ENCODE measurements around the gene CADPS2.

Gene CADPS2

DNA sequence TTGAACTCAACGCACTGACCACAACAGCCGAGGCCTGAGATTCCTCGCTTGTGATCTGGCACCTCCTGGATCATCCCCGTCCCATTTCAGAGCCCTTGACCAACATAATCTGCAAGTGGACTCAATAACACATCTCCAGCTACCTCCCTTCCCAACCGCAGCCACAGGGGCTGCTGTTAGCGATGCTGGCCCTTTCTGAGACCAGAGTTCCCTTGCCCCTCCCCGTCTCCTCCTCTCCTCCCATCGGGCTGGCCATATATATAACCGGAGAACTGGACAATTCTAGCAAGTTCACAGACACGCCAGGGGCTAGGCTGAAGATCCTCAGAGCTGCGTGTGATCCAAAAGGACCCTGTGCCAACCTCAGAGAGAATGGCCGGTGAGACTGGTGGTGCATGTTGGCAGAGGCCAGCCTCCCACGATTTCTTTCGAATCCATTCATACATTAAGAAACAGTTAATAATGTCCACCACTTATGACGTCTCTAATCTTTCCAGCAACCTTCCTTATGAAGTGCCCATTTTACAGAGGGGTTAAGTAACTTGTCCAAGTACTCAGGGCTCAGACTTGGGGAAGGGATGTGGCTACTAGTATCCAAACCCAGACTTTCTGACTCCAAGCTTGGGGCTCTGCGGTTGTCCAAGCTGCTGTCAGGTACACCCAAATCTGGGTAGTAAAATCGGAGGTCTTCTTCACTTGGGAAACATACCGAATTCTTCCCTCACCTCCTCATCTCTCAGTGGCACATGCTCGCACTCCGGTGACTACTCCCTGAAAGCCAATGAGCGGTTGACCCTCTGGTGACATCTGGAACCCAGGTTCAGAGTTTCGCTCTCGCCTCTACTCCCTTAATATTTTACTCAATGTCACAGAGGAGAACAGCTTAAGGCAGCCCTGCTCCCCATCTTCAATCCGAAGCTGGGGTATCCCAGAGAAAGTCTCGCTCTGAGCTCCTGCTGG, 570.5 kb downstream of the CADPS2 start:
- H3K9me3 ChIP-seq (replicated peaks; ENCODE audit: insufficient read depth, low read length), result no peaks in the 10 kb centered on the region
- no peaks in the 10 kb centered on the region for H3K27me3 ChIP-seq (replicated peaks; ENCODE audit: insufficient read depth, low read length)
- H2AFZ ChIP-seq (ENCODE audit: low read length), result no peak overlapping the region
- H3K9ac ChIP-seq (ENCODE audit: low read length), result no peak overlapping the region
- H3K27ac ChIP-seq (ENCODE audit: low read length), result no peak overlapping the region
- peaks cover 6% of the 10 kb centered on the region for H3K4me1 ChIP-seq (ENCODE audit: low read length)
- TF ChIP-seq EZH2 (optimal IDR thresholded peaks at IDR 0.05; ENCODE audit: low read depth, low read length), result no peak
- no peak for DNase-seq
- H3K4me3 ChIP-seq (ENCODE audit: low read length), result no peak overlapping the region
- no peaks in the 10 kb centered on the region for H3K9me2 ChIP-seq (replicated peaks; ENCODE audit: insufficient read depth, low read length)
- no peaks in the 10 kb centered on the region for H4K20me1 ChIP-seq (ENCODE audit: insufficient read depth, low read length)
- no peaks in the 10 kb centered on the region; the same call in 1 of the 2 replicates for H3K36me3 ChIP-seq (replicated peaks; ENCODE audit: insufficient read depth, low read length)
- peaks cover 20% of the 10 kb centered on the region for H3K79me2 ChIP-seq (ENCODE audit: low read length)
- H3K4me2 ChIP-seq (ENCODE audit: low read depth, low read length), result no peak overlapping the region
- H3F3A ChIP-seq (ENCODE audit: insufficient read depth, low read length), result peaks cover 3% of the 10 kb centered on the region

DNA sequence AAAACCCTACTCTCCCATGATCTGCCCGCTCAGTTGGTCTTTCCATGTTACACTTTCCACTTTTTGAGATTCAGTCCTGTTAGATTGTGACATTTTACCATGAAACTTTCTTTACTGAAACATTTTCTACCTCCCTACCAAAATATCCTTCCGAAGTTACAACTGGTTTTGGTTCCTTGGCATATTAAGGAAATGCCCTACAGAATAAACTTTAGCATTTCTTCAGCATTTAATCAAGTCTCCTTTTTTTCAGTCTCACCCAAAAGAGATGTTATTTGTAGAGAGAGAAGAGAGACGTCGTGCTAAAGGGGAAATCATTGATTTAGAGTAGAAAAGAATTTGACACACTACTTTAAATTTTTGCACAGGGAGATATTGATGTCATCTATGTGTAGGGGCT, 572.0 kb downstream of the CADPS2 start:
- no peaks in the 10 kb centered on the region for H4K20me1 ChIP-seq (ENCODE audit: insufficient read depth, low read length)
- no peak overlapping the region for H3K4me3 ChIP-seq (ENCODE audit: low read length)
- no peaks in the 10 kb centered on the region for H3K9me2 ChIP-seq (replicated peaks; ENCODE audit: insufficient read depth, low read length)
- peaks cover 6% of the 10 kb centered on the region for H3K4me1 ChIP-seq (ENCODE audit: low read length)
- peaks cover 18% of the 10 kb centered on the region for H3F3A ChIP-seq (ENCODE audit: insufficient read depth, low read length)
- TF ChIP-seq EZH2 (optimal IDR thresholded peaks at IDR 0.05; ENCODE audit: low read depth, low read length), result no peak
- TF ChIP-seq, protein P1, sequence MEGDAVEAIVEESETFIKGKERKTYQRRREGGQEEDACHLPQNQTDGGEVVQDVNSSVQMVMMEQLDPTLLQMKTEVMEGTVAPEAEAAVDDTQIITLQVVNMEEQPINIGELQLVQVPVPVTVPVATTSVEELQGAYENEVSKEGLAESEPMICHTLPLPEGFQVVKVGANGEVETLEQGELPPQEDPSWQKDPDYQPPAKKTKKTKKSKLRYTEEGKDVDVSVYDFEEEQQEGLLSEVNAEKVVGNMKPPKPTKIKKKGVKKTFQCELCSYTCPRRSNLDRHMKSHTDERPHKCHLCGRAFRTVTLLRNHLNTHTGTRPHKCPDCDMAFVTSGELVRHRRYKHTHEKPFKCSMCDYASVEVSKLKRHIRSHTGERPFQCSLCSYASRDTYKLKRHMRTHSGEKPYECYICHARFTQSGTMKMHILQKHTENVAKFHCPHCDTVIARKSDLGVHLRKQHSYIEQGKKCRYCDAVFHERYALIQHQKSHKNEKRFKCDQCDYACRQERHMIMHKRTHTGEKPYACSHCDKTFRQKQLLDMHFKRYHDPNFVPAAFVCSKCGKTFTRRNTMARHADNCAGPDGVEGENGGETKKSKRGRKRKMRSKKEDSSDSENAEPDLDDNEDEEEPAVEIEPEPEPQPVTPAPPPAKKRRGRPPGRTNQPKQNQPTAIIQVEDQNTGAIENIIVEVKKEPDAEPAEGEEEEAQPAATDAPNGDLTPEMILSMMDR (IDR thresholded peaks at IDR 0.05; ENCODE audit: low read length), result no peak
- TF ChIP-seq EZH2phosphoT487 (IDR thresholded peaks at IDR 0.05; ENCODE audit: low read length), result no peak
- DNase-seq, result no peak
- no peak overlapping the region for H3K4me2 ChIP-seq (ENCODE audit: low read depth, low read length)
- H3K79me2 ChIP-seq (ENCODE audit: low read length), result peaks cover 33% of the 10 kb centered on the region
- H3K36me3 ChIP-seq (replicated peaks; ENCODE audit: insufficient read depth, low read length), result no peaks in the 10 kb centered on the region
- no peak overlapping the region for H2AFZ ChIP-seq (ENCODE audit: low read length)
- no peak overlapping the region for H3K9ac ChIP-seq (ENCODE audit: low read length)
- no peaks in the 10 kb centered on the region for H3K9me3 ChIP-seq (replicated peaks; ENCODE audit: insufficient read depth, low read length)
- H3K27ac ChIP-seq (ENCODE audit: low read length), result no peak overlapping the region
- no peaks in the 10 kb centered on the region for H3K27me3 ChIP-seq (replicated peaks; ENCODE audit: insufficient read depth, low read length)

DNA sequence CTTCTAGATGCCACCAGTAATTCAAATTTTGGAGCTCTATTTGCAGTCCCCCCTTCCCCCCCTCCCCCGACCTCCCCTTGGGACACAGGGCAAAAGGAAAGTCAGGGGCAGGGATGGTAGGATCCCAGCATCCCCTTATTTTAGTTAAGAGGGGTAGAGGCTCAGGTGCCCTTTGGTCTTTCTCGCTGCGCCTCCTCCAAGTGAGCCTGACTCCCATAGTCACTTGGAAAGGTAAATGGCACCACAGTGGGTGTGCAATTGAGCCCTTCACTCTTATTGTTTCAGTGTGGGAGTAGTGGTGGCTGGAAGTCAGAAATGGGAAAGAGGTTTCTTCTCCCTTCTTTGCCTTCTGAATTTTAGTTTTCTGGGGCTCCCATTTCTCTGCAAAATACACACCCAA, 573.5 kb downstream of the CADPS2 start:
- H3K4me2 ChIP-seq (ENCODE audit: low read depth, low read length), result no peak overlapping the region
- H3K79me2 ChIP-seq (ENCODE audit: low read length), result peaks cover 48% of the 10 kb centered on the region
- no peak overlapping the region for H2AFZ ChIP-seq (ENCODE audit: low read length)
- peaks cover 28% of the 10 kb centered on the region for H3F3A ChIP-seq (ENCODE audit: insufficient read depth, low read length)
- H3K36me3 ChIP-seq (replicated peaks; ENCODE audit: insufficient read depth, low read length), result no peaks in the 10 kb centered on the region; the same call in 1 of the 2 replicates
- H3K9ac ChIP-seq (ENCODE audit: low read length), result no peak overlapping the region
- no peak overlapping the region for H3K4me3 ChIP-seq (ENCODE audit: low read length)
- peaks cover 6% of the 10 kb centered on the region for H3K4me1 ChIP-seq (ENCODE audit: low read length)
- no peaks in the 10 kb centered on the region for H3K9me3 ChIP-seq (replicated peaks; ENCODE audit: insufficient read depth, low read length)
- no peak for DNase-seq
- H4K20me1 ChIP-seq (ENCODE audit: insufficient read depth, low read length), result no peaks in the 10 kb centered on the region
- no peaks in the 10 kb centered on the region for H3K27me3 ChIP-seq (replicated peaks; ENCODE audit: insufficient read depth, low read length)
- no peak for TF ChIP-seq EZH2phosphoT487 (IDR thresholded peaks at IDR 0.05; ENCODE audit: low read length)
- no peak overlapping the region for H3K27ac ChIP-seq (ENCODE audit: low read length)
- no peaks in the 10 kb centered on the region for H3K9me2 ChIP-seq (replicated peaks; ENCODE audit: insufficient read depth, low read length)

DNA sequence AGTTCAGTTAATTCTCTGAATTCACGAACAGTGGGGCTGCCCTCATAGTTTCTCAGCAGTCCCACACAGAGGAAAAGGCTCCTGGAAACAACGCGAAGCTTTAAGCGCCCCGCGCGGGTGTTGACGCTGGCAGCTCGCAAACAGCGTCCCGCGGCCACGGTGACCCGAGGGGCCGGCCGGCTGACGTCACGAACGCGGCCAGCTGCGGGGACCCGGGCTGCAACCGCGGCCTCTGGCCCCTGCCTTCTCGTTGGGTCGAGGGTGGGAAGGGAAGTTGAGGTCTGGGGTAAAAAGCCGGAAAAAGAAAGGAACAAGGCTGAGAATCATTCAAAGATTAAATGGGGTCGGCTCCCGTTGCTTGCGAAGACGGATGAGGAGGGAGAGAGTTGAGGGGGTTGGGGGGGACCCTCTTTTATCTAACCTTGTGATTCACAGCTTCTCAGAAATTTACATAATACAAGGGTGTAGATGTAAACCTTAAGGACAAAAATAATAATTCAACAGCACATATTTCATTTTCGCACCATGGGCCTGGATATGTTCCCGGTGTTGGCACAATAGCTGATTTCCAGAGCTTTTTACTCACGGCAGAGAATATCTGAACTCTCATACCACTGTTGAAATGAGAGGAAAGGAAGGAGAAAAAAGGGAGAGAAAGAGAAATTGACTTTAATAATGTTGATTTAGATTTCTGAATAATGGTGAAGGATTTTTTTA, 574.4 kb downstream of the CADPS2 start:
- DNase-seq, result no peak
- Histone ChIP-seq H2AFZ (ENCODE audit: low read length) (no peak overlapping the region), H3K9ac (ENCODE audit: low read length) (no peak overlapping the region), H3K27ac (ENCODE audit: low read length) (no peak overlapping the region), H3K4me2 (ENCODE audit: low read depth, low read length) (no peak overlapping the region), H3K9me2 (replicated peaks; ENCODE audit: insufficient read depth, low read length) (no peaks in the 10 kb centered on the region), H3K36me3 (replicated peaks; ENCODE audit: insufficient read depth, low read length) (no peaks in the 10 kb centered on the region; the same call in 1 of the 2 replicates), H3F3A (ENCODE audit: insufficient read depth, low read length) (peaks cover 31% of the 10 kb centered on the region), H3K9me3 (replicated peaks; ENCODE audit: insufficient read depth, low read length) (no peaks in the 10 kb centered on the region), H3K27me3 (replicated peaks; ENCODE audit: insufficient read depth, low read length) (no peaks in the 10 kb centered on the region), H3K4me3 (ENCODE audit: low read length) (no peak overlapping the region), H3K4me1 (ENCODE audit: low read length) (peaks cover 6% of the 10 kb centered on the region), H3K79me2 (ENCODE audit: low read length) (peaks cover 57% of the 10 kb centered on the region), H4K20me1 (ENCODE audit: insufficient read depth, low read length) (no peaks in the 10 kb centered on the region)
- TF ChIP-seq EZH2phosphoT487 (IDR thresholded peaks at IDR 0.05; ENCODE audit: low read length) (no peak), EZH2 (optimal IDR thresholded peaks at IDR 0.05; ENCODE audit: low read depth, low read length) (no peak)
- TF ChIP-seq, protein P1 (IDR thresholded peaks at IDR 0.05; ENCODE audit: low read length), result no peak

Measured in MM.1S (cell line).